BJ (cell line): ENCODE results near the gene ZBTB9. TPM values are rescaled to one million over a fixed set of nuclear protein-coding genes. Genes with fewer than 3 reads are reported as not detected.

Experiments
- CTCF ChIA-PET: fragments of 350-600 bp; formaldehyde crosslinking; extraction: SDS; loops from one replicate; lab custom pipeline; 2021; ENCODE audit warnings: antibody characterized with exemption, inconsistent platforms; lab: Yijun Ruan, JAX
- POLR2A ChIA-PET: fragments of 300-600 bp; sonication (Branson Sonifier 250); formaldehyde crosslinking; extraction: SDS; loops from one replicate; lab custom pipeline; 2021; ENCODE audit warnings: antibody characterized with exemption; lab: Charles Lee
- DNase-seq: peaks from one replicate; pipeline ENCODE4 v3.0.0-alpha.2; 2011; ENCODE audit warnings: low read depth
- H3K27me3 ChIP-seq: 2 replicates; pipeline ENCODE4 v1.6.0; 2011; ENCODE audit warnings: low read length; ENCODE audit not compliant: control insufficient read depth, insufficient read depth
- H3K36me3 ChIP-seq: 2 replicates; pipeline ENCODE4 v1.5.1; 2011; ENCODE audit warnings: low read length; ENCODE audit not compliant: control insufficient read depth, insufficient read depth
- H3K4me3 ChIP-seq: 2 replicates; pipeline ENCODE4 v1.5.1; 2011; ENCODE audit warnings: low read depth, mild to moderate bottlenecking, control low read depth, low read length
- polyA plus RNA-seq: library from polyadenylated mRNA; depleted of rRNA; stranded (reverse); fragments of >200 nt; gene quantifications from 2 replicates; pipeline ENCODE4 v1.2.3, GENCODE V29; 2011
- TF ChIP-seq, protein P1 (sequence below): IDR thresholded peaks from 2 replicates; pipeline ENCODE4 v1.5.1; 2011; ENCODE audit warnings: low read depth, mild to moderate bottlenecking, control low read depth, inconsistent platforms, low read length, moderate library complexity; ENCODE audit not compliant: insufficient read depth

Gene ZBTB9
- polyA plus RNA-seq, 1 experiment, result 5.7 TPM

DNA sequence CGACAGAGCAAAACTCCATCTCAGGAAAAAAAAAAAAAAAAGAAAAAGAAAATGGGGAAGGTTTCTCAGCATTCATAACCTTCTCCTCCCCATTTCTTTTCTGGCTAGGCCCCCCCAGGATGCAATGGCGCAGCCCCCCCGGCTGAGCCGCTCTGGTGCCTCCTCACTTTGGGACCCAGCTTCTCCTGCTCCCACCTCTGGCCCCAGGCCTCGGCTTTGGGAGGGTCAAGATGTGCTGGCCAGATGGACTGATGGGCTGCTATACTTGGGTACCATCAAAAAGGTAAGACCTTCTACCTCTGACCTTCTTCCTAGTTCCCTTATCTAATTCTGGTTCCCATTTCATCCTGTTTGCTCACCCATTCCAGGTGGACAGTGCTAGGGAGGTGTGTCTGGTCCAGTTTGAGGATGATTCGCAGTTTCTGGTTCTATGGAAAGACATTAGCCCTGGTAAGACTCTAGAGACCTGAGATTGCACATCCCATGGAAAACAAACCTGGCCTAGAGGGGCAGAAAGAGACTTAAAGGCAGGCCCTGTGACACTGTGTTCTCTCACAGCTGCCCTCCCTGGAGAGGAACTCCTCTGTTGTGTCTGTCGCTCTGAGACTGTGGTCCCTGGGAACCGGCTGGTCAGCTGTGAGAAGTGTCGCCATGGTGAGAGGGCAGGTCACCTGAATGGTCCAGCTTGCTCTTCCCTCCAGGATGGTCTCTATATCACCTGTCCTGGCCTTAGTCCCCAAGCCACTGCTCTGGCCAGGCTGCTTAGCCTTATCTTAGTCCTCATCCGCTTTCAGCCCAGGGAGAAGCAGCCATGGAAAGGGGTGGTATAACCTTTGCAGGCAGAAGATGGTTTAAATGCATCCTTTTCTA, 42.0 kb upstream of the ZBTB9 start:
- H3K36me3 ChIP-seq, result peaks cover 25% of the 10 kb centered on the region
- no peak for DNase-seq
- no peaks in the 10 kb centered on the region for H3K27me3 ChIP-seq
- TF ChIP-seq, protein P1, sequence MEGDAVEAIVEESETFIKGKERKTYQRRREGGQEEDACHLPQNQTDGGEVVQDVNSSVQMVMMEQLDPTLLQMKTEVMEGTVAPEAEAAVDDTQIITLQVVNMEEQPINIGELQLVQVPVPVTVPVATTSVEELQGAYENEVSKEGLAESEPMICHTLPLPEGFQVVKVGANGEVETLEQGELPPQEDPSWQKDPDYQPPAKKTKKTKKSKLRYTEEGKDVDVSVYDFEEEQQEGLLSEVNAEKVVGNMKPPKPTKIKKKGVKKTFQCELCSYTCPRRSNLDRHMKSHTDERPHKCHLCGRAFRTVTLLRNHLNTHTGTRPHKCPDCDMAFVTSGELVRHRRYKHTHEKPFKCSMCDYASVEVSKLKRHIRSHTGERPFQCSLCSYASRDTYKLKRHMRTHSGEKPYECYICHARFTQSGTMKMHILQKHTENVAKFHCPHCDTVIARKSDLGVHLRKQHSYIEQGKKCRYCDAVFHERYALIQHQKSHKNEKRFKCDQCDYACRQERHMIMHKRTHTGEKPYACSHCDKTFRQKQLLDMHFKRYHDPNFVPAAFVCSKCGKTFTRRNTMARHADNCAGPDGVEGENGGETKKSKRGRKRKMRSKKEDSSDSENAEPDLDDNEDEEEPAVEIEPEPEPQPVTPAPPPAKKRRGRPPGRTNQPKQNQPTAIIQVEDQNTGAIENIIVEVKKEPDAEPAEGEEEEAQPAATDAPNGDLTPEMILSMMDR, result no peak
- POLR2A ChIA-PET, result no interaction called here
- CTCF ChIA-PET, result interaction anchor here (0.7 kb wide), 1 partner anchor 14 kb away, joined by 3 read pairs; no protein-coding TSS in a partner anchor
- no peak overlapping the region for H3K4me3 ChIP-seq

DNA sequence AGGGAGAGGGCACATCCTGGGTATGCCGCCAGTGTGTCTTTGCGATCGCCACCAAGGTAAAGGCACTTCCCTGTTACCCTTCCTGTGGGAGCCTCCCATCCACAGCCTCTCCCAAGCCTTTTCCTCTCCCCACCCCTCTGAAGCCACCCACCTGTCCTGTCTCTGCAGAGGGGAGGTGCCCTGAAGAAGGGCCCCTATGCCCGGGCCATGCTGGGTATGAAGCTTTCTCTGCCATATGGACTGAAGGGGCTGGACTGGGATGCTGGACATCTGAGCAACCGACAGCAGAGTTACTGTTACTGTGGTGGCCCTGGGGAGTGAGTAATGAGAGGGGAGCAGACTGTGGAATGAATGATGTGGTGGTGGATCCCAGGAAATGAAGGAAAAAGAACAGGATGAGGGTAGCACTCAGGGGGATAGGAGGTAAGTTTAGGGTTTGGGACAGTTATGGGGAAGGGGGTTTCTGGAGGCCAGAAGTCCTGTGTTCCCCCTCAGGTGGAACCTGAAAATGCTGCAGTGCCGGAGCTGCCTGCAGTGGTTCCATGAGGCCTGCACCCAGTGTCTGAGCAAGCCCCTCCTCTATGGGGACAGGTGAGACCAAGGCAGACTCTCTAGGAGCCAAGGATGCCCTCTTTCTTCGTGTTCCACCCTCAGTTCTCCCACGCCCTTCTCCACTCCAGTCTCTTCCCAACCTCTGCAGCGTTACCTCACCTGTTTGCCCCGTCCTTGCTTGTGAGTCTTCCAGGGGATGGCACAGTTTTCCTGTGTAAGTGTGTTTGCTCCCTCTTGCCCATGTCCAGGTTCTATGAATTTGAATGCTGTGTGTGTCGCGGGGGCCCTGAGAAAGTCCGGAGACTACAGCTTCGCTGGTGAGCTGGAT, 40.9 kb upstream of the ZBTB9 start:
- Histone ChIP-seq H3K36me3 (peaks cover 25% of the 10 kb centered on the region), H3K4me3 (no peak overlapping the region), H3K27me3 (no peaks in the 10 kb centered on the region)
- CTCF ChIA-PET, result no interaction called here
- no peak for DNase-seq
- POLR2A ChIA-PET, result no interaction called here
- TF ChIP-seq, protein P1, result no peak

DNA sequence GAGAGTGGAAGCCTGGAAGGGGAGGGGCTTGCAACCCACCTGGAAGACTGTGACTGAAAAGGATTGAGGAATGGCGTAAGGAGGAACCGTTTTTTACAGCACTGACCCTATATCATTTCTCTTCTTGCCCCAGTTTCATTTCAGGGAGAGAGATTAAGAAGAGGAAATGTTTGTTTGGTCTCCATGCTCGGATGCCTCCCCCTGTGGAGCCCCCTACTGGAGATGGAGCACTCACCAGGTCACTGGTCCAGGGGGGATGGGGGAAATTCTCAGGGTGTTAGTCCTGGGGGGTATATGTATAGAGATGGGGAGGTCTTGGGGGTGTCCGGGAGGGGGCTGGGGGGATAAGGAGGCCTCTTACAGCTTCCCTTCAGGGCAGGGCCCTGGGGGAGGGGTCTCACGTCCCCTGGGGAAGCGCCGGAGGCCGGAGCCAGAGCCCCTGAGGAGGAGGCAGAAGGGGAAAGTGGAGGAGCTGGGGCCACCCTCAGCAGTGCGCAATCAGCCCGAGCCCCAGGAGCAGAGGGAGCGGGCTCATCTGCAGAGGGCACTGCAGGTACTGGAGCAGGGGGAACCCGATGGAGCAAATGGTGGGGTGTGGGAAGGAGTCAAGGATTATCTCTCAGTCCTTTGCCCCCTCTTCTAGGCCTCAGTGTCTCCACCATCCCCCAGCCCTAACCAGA, 39.6 kb upstream of the ZBTB9 start:
- POLR2A ChIA-PET, result no interaction called here
- H3K36me3 ChIP-seq, result peaks cover 25% of the 10 kb centered on the region
- CTCF ChIA-PET, result interaction anchor here (0.8 to 1.6 kb wide), 4 partner anchors 11 to 165 kb away, joined by 3 to 4 read pairs (median 3); partner anchors contain the start of genes PFDN6 and WDR46
- TF ChIP-seq, protein P1, result peak; percentile 53
- H3K4me3 ChIP-seq, result no peak overlapping the region
- DNase-seq, result no peak
- no peaks in the 10 kb centered on the region for H3K27me3 ChIP-seq

DNA sequence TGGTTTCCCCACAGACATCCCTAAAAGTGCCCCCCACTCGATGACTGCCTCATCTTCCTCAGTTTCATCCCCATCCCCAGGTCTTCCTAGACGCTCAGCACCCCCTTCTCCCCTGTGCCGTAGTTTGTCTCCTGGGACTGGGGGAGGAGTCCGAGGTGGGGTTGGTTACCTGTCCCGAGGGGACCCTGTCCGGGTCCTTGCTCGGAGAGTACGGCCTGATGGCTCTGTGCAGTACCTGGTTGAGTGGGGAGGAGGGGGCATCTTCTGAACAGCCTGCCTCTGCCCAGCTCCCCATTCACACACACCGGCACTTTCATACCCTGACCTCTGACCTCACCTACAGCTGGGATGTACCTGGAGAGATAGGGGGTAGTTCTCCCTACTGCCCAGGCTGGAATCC, 38.5 kb upstream of the ZBTB9 start:
- H3K4me3 ChIP-seq, result peak overlapping the region; percentile 81
- peaks cover 25% of the 10 kb centered on the region for H3K36me3 ChIP-seq
- DNase-seq, result no peak
- CTCF ChIA-PET, result interaction anchor here (1.0 to 1.6 kb wide), 3 partner anchors 10 to 166 kb away, joined by 3 to 4 read pairs (median 3); partner anchors contain the start of genes PFDN6 and WDR46
- POLR2A ChIA-PET, result no interaction called here
- TF ChIP-seq, protein P1, result no peak
- H3K27me3 ChIP-seq, result no peaks in the 10 kb centered on the region
